Skeletal muscle tissue (tissue), 4 donors: ENCODE results near the gene ST6GALNAC3. TPM values are rescaled to one million over a fixed set of nuclear protein-coding genes. Genes with fewer than 3 reads are reported as not detected.

ENCODE experiments used
- H3K27ac ChIP-seq: one replicate; pipeline ENCODE4 v1.7.0; 2013; ENCODE audit warnings: mild to moderate bottlenecking, low read depth, low read length, inconsistent platforms
- H3K27me3 ChIP-seq, 3 donors: one replicate each; pipeline ENCODE4 v1.7.0; 2013; ENCODE audit warnings: low read length in 3 of 3; ENCODE audit not compliant: control insufficient read depth in 3 of 3, insufficient read depth in 3 of 3
- H3K36me3 ChIP-seq, 3 donors: one replicate each; pipeline ENCODE4 v1.7.0; 2013; ENCODE audit warnings: low read length in 3 of 3; ENCODE audit not compliant: control insufficient read depth in 3 of 3, insufficient read depth in 3 of 3
- H3K4me1 ChIP-seq, 3 donors: one replicate each; pipeline ENCODE4 v1.7.0; 2013; ENCODE audit warnings: low read length in 3 of 3, mild to moderate bottlenecking in 3 of 3; ENCODE audit not compliant: control insufficient read depth in 3 of 3, insufficient read depth in 3 of 3
- H3K4me3 ChIP-seq, 3 donors: one replicate each; pipeline ENCODE4 v1.7.0; 2013; ENCODE audit warnings: low read length in 3 of 3
- H3K9ac ChIP-seq, 3 donors: one replicate each; pipeline ENCODE4 v1.7.0; 2013; ENCODE audit warnings: low read length in 3 of 3, mild to moderate bottlenecking in 3 of 3, moderate library complexity in 2 of 3, low read depth in 1 of 3
- H3K9me3 ChIP-seq, 3 donors: one replicate each; pipeline ENCODE4 v1.7.0; 2013; ENCODE audit warnings: low read length in 3 of 3; ENCODE audit not compliant: control insufficient read depth in 3 of 3
- total RNA-seq: library from RNA; depleted of rRNA; stranded (reverse); fragments of >200 nt; gene quantifications from one replicate; pipeline ENCODE4 v1.2.3, GENCODE V29; 2014
- donor health status: Osteomylitis.

The ST6GALNAC3 gene
- 3.7 TPM for total RNA-seq

DNA sequence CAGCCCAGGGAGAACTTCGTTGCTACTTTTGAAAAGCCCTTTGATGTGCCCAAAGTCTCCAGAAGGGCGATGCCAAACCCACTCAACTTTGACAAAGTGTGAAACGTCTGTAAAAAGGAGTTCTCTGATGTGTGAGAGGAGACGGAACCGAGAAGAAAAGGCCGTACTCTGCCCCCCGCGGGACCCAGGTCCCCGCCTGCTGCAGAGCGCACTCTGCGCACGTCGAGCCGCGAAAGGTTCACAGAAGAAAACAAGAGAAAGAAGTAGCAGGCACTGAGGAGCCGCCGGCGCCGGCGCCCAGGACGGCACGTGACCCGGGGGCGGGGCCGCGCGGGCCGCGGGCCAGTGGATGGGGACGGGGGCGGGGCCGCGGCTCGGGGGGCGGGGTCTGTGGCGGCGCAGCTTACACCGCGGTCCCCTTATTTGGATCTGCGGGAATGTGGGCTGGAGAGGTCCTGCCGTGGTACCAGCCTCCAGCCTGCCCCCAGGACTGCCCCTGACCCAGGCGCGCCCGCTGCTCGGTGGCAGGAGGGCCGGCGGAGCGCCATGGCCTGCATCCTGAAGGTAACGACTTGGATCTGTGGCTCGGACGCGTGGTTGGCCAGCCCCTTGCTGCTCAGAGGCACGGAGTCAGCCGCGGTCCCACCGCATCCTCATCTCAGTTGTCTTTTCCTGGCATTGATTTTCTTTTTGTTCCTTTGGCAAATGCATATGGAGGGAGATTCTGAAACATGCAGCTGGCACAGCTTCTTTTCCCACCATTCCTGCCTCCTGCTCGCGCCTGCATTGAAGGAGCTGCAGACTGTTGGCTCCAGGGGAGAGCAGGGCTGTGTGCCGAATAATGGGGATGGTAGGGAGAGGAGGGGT lies at the start of gene ST6GALNAC3:
TSS of gene ST6GALNAC3 (plus strand) at position 426 of the 867 bp plus-strand sequence.
- peak within 1 kb of the TSS; percentile 55 to 78 (median 70) for H3K9ac ChIP-seq
- no peaks in the 10 kb centered on the region for H3K36me3 ChIP-seq
- H3K27ac ChIP-seq, result peak within 1 kb of the TSS; percentile 67
- H3K9me3 ChIP-seq, result no peaks in the 10 kb centered on the region
- H3K4me3 ChIP-seq, result peak within 1 kb of the TSS; percentile 70 to 83 (median 76)
- H3K27me3 ChIP-seq, result no peaks in the 10 kb centered on the region
- peaks cover 4 to 10% (median 8%) of the 10 kb centered on the region in 3 donors for H3K4me1 ChIP-seq

DNA sequence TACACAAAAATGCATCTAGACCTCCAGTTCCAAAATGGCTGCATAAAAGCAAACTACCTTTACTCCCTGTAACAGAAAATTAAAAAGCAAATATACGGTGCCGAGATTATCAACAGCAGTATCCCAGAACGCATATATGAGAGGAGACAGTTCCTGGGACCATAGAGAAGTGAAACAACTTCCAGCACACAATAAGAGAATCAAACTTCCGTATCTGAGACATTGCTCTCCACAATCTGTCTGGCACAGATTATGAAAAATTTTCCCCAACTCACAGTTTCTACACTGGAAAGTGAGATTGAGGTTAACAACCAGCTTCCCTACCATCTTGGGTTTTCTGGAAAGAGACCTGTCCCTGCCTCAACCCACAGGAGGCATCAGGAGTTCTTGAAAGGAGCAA lies 47.2 kb upstream of the ST6GALNAC3 start:
- Histone ChIP-seq H3K9me3 (no peaks in the 10 kb centered on the region), H3K4me3 (no peak overlapping the region), H3K9ac (no peak overlapping the region), H3K36me3 (no peaks in the 10 kb centered on the region), H3K4me1 (no peaks in the 10 kb centered on the region), H3K27me3 (peaks cover 0 to 3% (median 0%) of the 10 kb centered on the region in 3 donors), H3K27ac (no peak overlapping the region)

DNA sequence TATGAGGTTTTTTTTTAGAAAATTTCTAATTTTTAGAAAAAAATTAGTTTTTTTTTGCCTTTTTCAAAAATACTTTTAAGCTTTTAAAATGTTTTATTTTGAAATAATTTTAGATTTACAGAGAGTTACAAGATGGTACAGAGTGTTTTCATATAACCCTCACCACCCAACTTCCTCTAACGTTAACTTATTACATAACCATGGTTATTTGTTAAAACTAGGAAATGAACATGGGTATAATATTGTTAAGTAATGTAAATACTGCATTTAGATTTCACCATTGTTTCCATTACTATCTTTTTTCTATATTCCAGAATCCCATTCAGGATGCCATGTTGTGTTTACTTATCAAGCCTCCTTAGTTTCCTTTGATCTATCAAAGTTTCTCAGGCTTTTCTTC lies 45.2 kb upstream of the ST6GALNAC3 start:
- Histone ChIP-seq H3K27ac (no peak overlapping the region), H3K36me3 (no peaks in the 10 kb centered on the region), H3K4me1 (no peaks in the 10 kb centered on the region), H3K4me3 (no peak overlapping the region), H3K9me3 (no peaks in the 10 kb centered on the region), H3K27me3 (no peaks in the 10 kb centered on the region), H3K9ac (no peak overlapping the region)

DNA sequence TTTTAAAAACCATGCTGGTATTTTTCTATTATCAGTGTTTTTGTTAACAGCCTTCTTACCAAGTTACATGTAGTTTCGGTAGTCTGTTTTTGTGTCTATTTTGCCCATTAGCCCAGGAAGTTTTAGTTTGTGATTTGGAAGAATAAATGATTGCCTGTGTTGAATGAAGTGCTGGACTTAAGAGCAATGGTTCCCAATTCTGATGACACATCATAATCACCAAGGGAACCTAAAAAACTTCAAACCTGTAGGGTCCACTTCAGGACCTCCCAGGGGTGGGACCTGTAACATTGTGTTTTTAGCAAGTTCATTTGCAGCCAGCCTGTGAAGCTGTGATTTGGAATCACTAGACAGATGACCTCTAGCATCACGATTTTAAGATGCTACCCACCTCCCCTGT lies 43.0 kb upstream of the ST6GALNAC3 start:
- H3K27me3 ChIP-seq, result no peaks in the 10 kb centered on the region
- H3K4me1 ChIP-seq, result no peaks in the 10 kb centered on the region
- H3K36me3 ChIP-seq, result no peaks in the 10 kb centered on the region
- H3K9me3 ChIP-seq, result peaks cover 0 to 2% (median 0%) of the 10 kb centered on the region in 3 donors
- H3K4me3 ChIP-seq, result no peak overlapping the region
- no peak overlapping the region for H3K27ac ChIP-seq
- no peak overlapping the region for H3K9ac ChIP-seq

DNA sequence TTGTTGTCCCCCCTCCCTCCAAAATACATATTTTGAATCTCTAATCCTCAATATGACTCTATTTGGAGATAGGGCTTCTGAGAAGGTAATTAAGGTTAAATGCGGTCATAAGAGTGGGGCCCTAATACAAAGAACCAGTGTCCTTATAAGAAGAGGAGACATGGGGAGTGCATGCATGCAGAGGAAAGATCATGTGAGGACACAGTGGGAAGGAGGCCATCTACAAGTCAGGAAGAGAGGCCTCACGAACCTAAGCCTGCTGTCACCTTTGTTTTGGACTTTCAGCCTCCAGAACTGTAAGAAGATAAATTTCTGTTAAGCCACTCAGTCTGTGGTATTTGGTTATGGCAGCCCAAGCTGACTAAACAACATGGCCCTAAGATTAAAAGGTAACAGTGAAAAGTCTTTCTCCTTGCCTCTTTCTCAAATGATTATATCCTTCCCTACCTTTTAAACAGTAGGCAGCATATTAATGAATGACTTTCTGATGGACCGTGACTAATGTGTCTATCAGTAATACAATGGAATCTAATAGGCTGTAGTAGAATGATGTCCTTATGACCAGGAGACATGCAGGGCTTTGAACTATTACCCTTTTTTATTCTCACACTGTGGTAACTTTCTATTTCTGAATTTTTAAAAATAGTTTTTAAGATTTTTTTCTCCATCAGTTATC lies 40.6 kb upstream of the ST6GALNAC3 start:
- no peaks in the 10 kb centered on the region for H3K4me1 ChIP-seq
- H3K27ac ChIP-seq, result no peak overlapping the region
- H3K4me3 ChIP-seq, result no peak overlapping the region
- no peak overlapping the region for H3K9ac ChIP-seq
- no peaks in the 10 kb centered on the region for H3K36me3 ChIP-seq
- H3K27me3 ChIP-seq, result no peaks in the 10 kb centered on the region
- peaks cover 0 to 2% (median 0%) of the 10 kb centered on the region in 3 donors for H3K9me3 ChIP-seq

DNA sequence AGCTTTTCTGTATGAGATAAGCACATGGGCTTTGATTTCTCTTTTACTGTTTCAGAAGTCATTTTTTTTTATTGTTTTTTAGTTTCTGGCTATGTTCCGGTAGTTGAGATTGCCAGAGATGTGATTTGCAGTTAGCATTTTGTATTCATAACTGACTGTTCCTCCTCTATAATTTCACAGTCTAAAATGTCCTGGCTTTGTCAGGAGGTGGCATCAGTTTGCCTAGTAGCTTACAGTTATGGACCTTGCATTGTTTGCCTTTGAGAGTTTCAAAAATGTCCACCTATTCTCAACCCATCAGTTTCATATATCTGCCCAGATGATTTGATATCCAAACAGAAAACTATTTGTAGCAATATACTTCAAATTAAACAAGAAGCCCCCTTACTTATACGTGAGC lies 39.5 kb upstream of the ST6GALNAC3 start:
- peaks cover 0 to 2% (median 0%) of the 10 kb centered on the region in 3 donors for H3K9me3 ChIP-seq
- no peaks in the 10 kb centered on the region for H3K27me3 ChIP-seq
- H3K9ac ChIP-seq, result no peak overlapping the region
- no peak overlapping the region for H3K27ac ChIP-seq
- H3K4me1 ChIP-seq, result no peaks in the 10 kb centered on the region
- H3K4me3 ChIP-seq, result no peak overlapping the region
- no peaks in the 10 kb centered on the region for H3K36me3 ChIP-seq

DNA sequence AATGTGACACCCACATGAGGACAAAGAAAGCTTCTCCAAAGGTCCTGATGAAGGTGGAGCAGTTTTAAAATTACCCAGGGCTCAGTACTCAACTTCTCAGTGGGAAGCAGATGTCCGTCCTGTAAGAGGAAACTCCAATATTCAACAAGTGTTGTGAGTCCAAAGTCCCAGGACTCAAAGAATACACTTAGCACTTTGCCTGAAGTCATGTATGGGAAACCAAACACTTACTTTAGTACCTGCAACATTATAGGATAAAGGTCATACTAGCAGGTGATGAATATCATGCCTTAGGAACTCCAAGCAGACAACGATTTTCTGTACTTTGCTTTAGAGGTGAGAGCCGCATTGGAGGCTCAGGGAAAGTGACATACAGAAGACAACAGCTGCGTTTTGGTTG lies 37.2 kb upstream of the ST6GALNAC3 start:
- Histone ChIP-seq H3K36me3 (no peaks in the 10 kb centered on the region), H3K4me3 (no peak overlapping the region), H3K9me3 (peaks cover 0 to 2% (median 0%) of the 10 kb centered on the region in 3 donors), H3K9ac (no peak overlapping the region), H3K4me1 (no peaks in the 10 kb centered on the region), H3K27ac (no peak overlapping the region), H3K27me3 (no peaks in the 10 kb centered on the region)

DNA sequence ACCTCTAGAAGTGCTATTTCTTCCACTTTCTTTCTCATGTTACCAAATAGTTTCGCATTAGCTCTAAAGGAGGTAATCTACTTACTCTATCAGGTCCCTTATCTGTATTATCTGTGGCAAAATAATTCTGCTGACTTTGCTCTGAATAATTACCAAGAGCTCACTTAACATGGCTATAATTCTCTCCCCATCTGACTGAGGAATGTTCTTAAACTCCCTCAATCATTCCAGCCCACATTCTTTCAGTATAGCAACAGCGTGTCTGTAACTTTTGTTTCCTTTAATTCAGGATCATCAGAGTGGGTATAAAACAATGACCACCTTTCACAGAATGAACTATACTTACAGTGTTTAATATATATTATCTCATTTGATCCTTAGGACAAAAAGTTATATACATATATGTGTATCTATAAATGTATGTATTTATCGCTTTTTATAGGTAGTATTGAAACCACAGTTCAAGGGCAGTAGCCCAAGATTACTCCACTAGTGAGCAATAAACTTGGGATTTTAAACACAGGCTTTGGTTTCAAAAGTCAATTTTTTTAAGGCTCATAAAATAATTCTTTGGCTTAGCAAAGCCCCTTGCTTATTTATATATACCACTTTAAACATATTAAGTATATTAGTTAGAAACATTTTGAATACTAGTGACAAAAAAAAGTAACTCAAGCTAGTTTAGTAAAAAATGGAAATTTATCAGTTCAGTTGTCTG lies 36.1 kb upstream of the ST6GALNAC3 start:
- Histone ChIP-seq H3K4me3 (no peak overlapping the region), H3K9me3 (peaks cover 0 to 2% (median 0%) of the 10 kb centered on the region in 3 donors), H3K4me1 (no peaks in the 10 kb centered on the region), H3K36me3 (no peaks in the 10 kb centered on the region), H3K9ac (no peak overlapping the region), H3K27ac (no peak overlapping the region), H3K27me3 (no peaks in the 10 kb centered on the region)

DNA sequence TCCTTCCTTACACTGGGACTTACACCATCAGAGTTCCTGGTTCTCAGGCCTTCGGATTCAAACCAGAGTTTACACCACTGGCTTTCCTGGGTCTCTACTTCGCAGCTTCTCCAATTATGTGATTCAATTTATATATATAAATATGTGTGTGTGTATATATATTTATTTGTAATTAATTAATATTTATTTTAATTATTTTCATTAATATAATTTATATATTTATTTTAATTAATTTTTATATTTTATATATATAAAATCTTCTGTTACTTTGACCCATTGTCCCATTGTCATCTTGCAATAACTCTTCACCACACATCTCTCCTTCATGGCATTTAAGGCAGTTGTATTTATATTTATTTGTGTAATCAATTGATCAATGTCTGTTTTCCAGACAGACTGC lies 28.4 kb upstream of the ST6GALNAC3 start:
- no peaks in the 10 kb centered on the region for H3K4me1 ChIP-seq
- no peak overlapping the region for H3K27ac ChIP-seq
- no peaks in the 10 kb centered on the region for H3K36me3 ChIP-seq
- H3K4me3 ChIP-seq, result no peak overlapping the region
- no peak overlapping the region for H3K9ac ChIP-seq
- H3K9me3 ChIP-seq, result no peaks in the 10 kb centered on the region
- no peaks in the 10 kb centered on the region for H3K27me3 ChIP-seq
